IMR-90 (cell line): Measurements from ENCODE around the gene EML4. TPM values are rescaled to one million over a fixed set of nuclear protein-coding genes. Genes with fewer than 3 reads are reported as not detected.

Experiments used
- ATAC-seq: fragments of 200-7000 bp; cut with Tn5 transposase; 2 replicates; pipeline ENCODE4 v1.9.1; 2020; ENCODE audit warnings: low read depth, mild to moderate bottlenecking, moderate library complexity
- BruUV-seq: library from RNA; stranded (reverse); fragments of 400-500 nt; replicated peaks from 2 replicates; lab custom pipeline; 2021; lab: Mats Ljungman, UMichigan
- CTCF ChIA-PET: fragments of 300-600 bp; formaldehyde crosslinking; extraction: SDS; loops from one replicate; lab custom pipeline; 2021; ENCODE audit warnings: antibody characterized with exemption; lab: Yijun Ruan, JAX
- POLR2A ChIA-PET: fragments of 300-600 bp; sonication (Branson Sonifier 250); formaldehyde crosslinking; loops from one replicate; lab custom pipeline; 2022; ENCODE audit warnings: antibody characterized with exemption; ENCODE audit not compliant: unreplicated experiment; lab: Charles Lee
- DNase-seq: peaks from one replicate; pipeline ENCODE4 v3.0.0; 2013
- H2AFZ ChIP-seq: replicated peaks from 2 replicates; pipeline ENCODE3; 2013; ENCODE audit warnings: low read length, mild to moderate bottlenecking; ENCODE audit not compliant: poor library complexity
- H2AK5ac ChIP-seq: 2 replicates; pipeline ENCODE4 v1.6.1; 2013; ENCODE audit warnings: low read depth, low read length, inconsistent platforms
- H2AK9ac ChIP-seq: replicated peaks from 2 replicates; pipeline ENCODE3; 2013; ENCODE audit warnings: mild to moderate bottlenecking, low read depth, low read length, moderate library complexity; ENCODE audit not compliant: poor library complexity
- H2BK120ac ChIP-seq: 2 replicates; pipeline ENCODE4 v1.6.1; 2013; ENCODE audit warnings: low read depth, low read length, inconsistent platforms
- H2BK15ac ChIP-seq: 3 replicates; pipeline ENCODE4 v1.6.1; 2013; ENCODE audit warnings: low read depth, low read length, inconsistent platforms
- H2BK20ac ChIP-seq: 2 replicates; pipeline ENCODE4 v1.6.1; 2013; ENCODE audit warnings: low read depth, mild to moderate bottlenecking, inconsistent platforms, low read length, moderate library complexity
- H2BK5ac ChIP-seq: 2 replicates; pipeline ENCODE4 v1.6.1; 2013; ENCODE audit warnings: mild to moderate bottlenecking, low read depth, low read length, inconsistent platforms; ENCODE audit not compliant: poor library complexity, severe bottlenecking
- H3K14ac ChIP-seq: replicated peaks from 2 replicates; pipeline ENCODE4 v1.6.1; 2013; ENCODE audit warnings: low read depth, low read length, inconsistent platforms
- H3K18ac ChIP-seq: 2 replicates; pipeline ENCODE4 v1.6.1; 2013; ENCODE audit warnings: low read depth, low read length, control low read depth
- H3K23ac ChIP-seq: 2 replicates; pipeline ENCODE4 v1.6.1; 2013; ENCODE audit warnings: low read depth, low read length, inconsistent platforms
- H3K27ac ChIP-seq: 2 replicates; pipeline ENCODE4 v1.5.1; 2013; ENCODE audit warnings: mild to moderate bottlenecking, control low read depth, low read length; ENCODE audit not compliant: insufficient read depth
- H3K27me3 ChIP-seq: 2 replicates; pipeline ENCODE4 v1.6.1; 2013; ENCODE audit warnings: low read length; ENCODE audit not compliant: control insufficient read depth, insufficient read depth
- H3K36me3 ChIP-seq: 2 replicates; pipeline ENCODE4 v1.6.1; 2013; ENCODE audit warnings: low read length, mixed read lengths; ENCODE audit not compliant: control insufficient read depth, insufficient read depth
- H3K4ac ChIP-seq: 2 replicates; pipeline ENCODE4 v1.6.1; 2013; ENCODE audit warnings: low read depth, low read length, inconsistent platforms
- H3K4me1 ChIP-seq: 2 replicates; pipeline ENCODE4 v1.6.1; 2013; ENCODE audit warnings: low read length, mixed read lengths; ENCODE audit not compliant: control insufficient read depth, insufficient read depth
- H3K4me2 ChIP-seq: 2 replicates; pipeline ENCODE4 v1.6.1; 2013; ENCODE audit warnings: low read depth, mild to moderate bottlenecking, control low read depth, low read length, moderate library complexity
- H3K4me3 ChIP-seq: 2 replicates; pipeline ENCODE4 v1.5.1; 2013; ENCODE audit warnings: low read depth, mild to moderate bottlenecking, control low read depth, low read length, moderate library complexity; ENCODE audit not compliant: insufficient read depth
- H3K56ac ChIP-seq: 2 replicates; pipeline ENCODE4 v1.6.1; 2013; ENCODE audit warnings: low read length, inconsistent platforms; ENCODE audit not compliant: insufficient read depth; ENCODE audit errors: extremely low read depth
- H3K79me1 ChIP-seq, 2 experiments: 2 replicates each; pipeline ENCODE4 v1.6.1; 2013; ENCODE audit warnings: low read length in 2 of 2, inconsistent platforms in 1 of 2, low read depth in 1 of 2
- H3K9ac ChIP-seq: 2 replicates; pipeline ENCODE4 v1.6.1; 2013; ENCODE audit warnings: low read depth, low read length, control low read depth
- H3K9me1 ChIP-seq: 2 replicates; pipeline ENCODE4 v1.6.1; 2013; ENCODE audit warnings: low read length, inconsistent platforms; ENCODE audit not compliant: insufficient read depth
- H3K9me3 ChIP-seq: 2 replicates; pipeline ENCODE4 v1.6.1; 2013; ENCODE audit warnings: low read length; ENCODE audit not compliant: control insufficient read depth, insufficient read depth
- H4K20me1 ChIP-seq: 2 replicates; pipeline ENCODE4 v1.6.1; 2013; ENCODE audit warnings: low read length, inconsistent platforms; ENCODE audit not compliant: insufficient read depth
- H4K5ac ChIP-seq: 2 replicates; pipeline ENCODE4 v1.6.1; 2013; ENCODE audit warnings: mild to moderate bottlenecking, low read depth, low read length, control low read depth
- H4K8ac ChIP-seq, 2 experiments: 2 replicates each; pipeline ENCODE4 v1.6.1; 2013; ENCODE audit warnings: low read depth in 2 of 2, low read length in 2 of 2, control low read depth in 1 of 2, inconsistent platforms in 1 of 2
- H4K91ac ChIP-seq: 2 replicates; pipeline ENCODE4 v1.6.1; 2013; ENCODE audit warnings: low read depth, low read length, inconsistent platforms; ENCODE audit not compliant: insufficient read depth
- CEBPB ChIP-seq: IDR thresholded peaks from 2 replicates; pipeline ENCODE4 v1.6.1; 2012; ENCODE audit warnings: low read depth, low read length, improper control_type of control experiment
- CHD1 ChIP-seq: IDR thresholded peaks from 2 replicates; pipeline ENCODE4 v1.6.1; 2012; ENCODE audit warnings: low read depth, low read length, improper control_type of control experiment
- FOS ChIP-seq: fragments of 150-350 bp; IDR thresholded peaks from 2 replicates; pipeline ENCODE4 v1.6.1; 2016; ENCODE audit warnings: low read depth, low read length
- NFE2L2 ChIP-seq: fragments of 150-350 bp; IDR thresholded peaks from 2 replicates; pipeline ENCODE4 v1.6.1; 2016; ENCODE audit warnings: low read depth, mild to moderate bottlenecking, low read length
- POLR2A ChIP-seq: IDR thresholded peaks from 2 replicates; pipeline ENCODE4 v1.6.1; 2012; ENCODE audit warnings: mild to moderate bottlenecking, low read depth, low read length
- SMC3 ChIP-seq: fragments of 150-350 bp; IDR thresholded peaks from 2 replicates; pipeline ENCODE4 v1.6.1; 2016; ENCODE audit warnings: low read depth, mild to moderate bottlenecking, antibody characterized with exemption, low read length, moderate library complexity
- dilution Hi-C: fragments of 300-500 bp; cut with HindIII; formaldehyde crosslinking; loops from one replicate; pipeline ENCODE4 v1.14.3; 2018; ENCODE audit warnings: low sequenced_read_pairs; ENCODE audit not compliant: unreplicated experiment
- in situ Hi-C: fragments of 300-500 bp; cut with MboI; formaldehyde crosslinking; loops from 3 replicates; pipeline ENCODE4 v1.14.3; 2019; ENCODE audit warnings: low sequenced_read_pairs, inconsistent platforms, mixed read lengths
- intact Hi-C: fragments of 100-400 bp; cut with micrococcal nuclease; formaldehyde crosslinking; loops from 2 replicates; pipeline ENCODE4 v1.10.0; 2022
- polyA plus RNA-seq, 3 experiments: library from polyadenylated mRNA; depleted of rRNA; stranded (reverse); fragments of >200 nt; gene quantifications; 2 replicates each; pipeline ENCODE4 v1.2.3, GENCODE V29; 2012; ENCODE audit warnings: low replicate concordance in 1 of 3
- total RNA-seq: library from RNA; depleted of rRNA; stranded (reverse); fragments of >200 nt; gene quantifications from 2 replicates; pipeline ENCODE4 v1.2.3, GENCODE V29; 2012
- TF ChIP-seq, protein P1 (sequence below): fragments of 150-350 bp; IDR thresholded peaks from 2 replicates; pipeline ENCODE4 v1.6.1; 2016; ENCODE audit warnings: low read depth, mild to moderate bottlenecking, low read length, moderate library complexity, borderline replicate concordance
- TF ChIP-seq, protein P2 (sequence below): fragments of 150-350 bp; IDR thresholded peaks from 2 replicates; pipeline ENCODE4 v1.6.1; 2017; ENCODE audit warnings: mild to moderate bottlenecking, antibody characterized with exemption, low read length, low read depth

Gene EML4
- total and polyA plus RNA-seq, 2 of the 4 experiments (the other 2 are of a cell fraction), result 29.7 to 73.7 TPM

DNA sequence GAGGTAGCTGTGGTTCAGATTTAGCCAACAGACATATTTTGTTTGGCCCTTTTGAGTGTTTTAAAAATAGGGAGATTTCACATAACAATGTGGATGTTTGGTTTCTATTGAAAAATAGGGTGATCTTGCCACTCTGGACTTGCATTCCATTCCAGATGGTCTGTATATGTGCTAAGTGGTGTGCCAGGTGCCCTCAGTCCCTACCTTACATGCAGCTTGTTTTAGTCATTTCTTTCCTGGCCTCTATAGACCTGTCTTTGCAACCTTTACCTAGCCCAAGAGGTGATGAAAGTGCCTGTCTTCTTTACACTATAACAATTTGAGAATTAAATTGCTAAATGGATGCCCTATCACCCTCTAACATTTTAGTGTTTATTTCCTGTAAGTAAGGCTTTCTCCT is 11.1 kb downstream of the EML4 start:
- Histone ChIP-seq H3K4me3 (no peak overlapping the region), H3K18ac (no peak overlapping the region), H3K56ac (no peak overlapping the region), H3K9me1 (peaks cover 7% of the 10 kb centered on the region), H2BK20ac (no peak overlapping the region), H3K23ac (no peak overlapping the region; the same call in 1 of the 2 replicates), H3K9me3 (no peaks in the 10 kb centered on the region), H3K4ac (no peak overlapping the region), H3K36me3 (peaks cover 1% of the 10 kb centered on the region; the same call in 1 of the 2 replicates), H2AK9ac (no peak overlapping the region), H3K27ac (no peak overlapping the region), H2AK5ac (no peak overlapping the region), H2AFZ (no peak overlapping the region), H4K8ac (no peak overlapping the region), H4K20me1 (peaks cover 20% of the 10 kb centered on the region; the same call in 1 of the 2 replicates), H3K79me1 (peaks cover 29 to 73% of the 10 kb centered on the region in 2 experiments), H4K5ac (no peak overlapping the region), H2BK5ac (no peak overlapping the region), H3K27me3 (no peaks in the 10 kb centered on the region), H3K4me2 (no peak overlapping the region), H3K9ac (no peak overlapping the region), H2BK15ac (no peak overlapping the region), H3K14ac (no peak overlapping the region), H4K91ac (no peak overlapping the region), H3K4me1 (peaks cover 14% of the 10 kb centered on the region), H2BK120ac (no peak overlapping the region)
- CTCF ChIA-PET, result interaction anchor here (1.8 kb wide), 1 partner anchor 16 kb away, joined by 5 read pairs; no protein-coding TSS in a partner anchor
- TF ChIP-seq NFE2L2 (no peak), FOS (no peak), CEBPB (no peak), POLR2A (no peak), SMC3 (no peak), CHD1 (no peak)
- TF ChIP-seq, protein P1, sequence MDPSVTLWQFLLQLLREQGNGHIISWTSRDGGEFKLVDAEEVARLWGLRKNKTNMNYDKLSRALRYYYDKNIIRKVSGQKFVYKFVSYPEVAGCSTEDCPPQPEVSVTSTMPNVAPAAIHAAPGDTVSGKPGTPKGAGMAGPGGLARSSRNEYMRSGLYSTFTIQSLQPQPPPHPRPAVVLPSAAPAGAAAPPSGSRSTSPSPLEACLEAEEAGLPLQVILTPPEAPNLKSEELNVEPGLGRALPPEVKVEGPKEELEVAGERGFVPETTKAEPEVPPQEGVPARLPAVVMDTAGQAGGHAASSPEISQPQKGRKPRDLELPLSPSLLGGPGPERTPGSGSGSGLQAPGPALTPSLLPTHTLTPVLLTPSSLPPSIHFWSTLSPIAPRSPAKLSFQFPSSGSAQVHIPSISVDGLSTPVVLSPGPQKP, result no peak
- TF ChIP-seq, protein P2, sequence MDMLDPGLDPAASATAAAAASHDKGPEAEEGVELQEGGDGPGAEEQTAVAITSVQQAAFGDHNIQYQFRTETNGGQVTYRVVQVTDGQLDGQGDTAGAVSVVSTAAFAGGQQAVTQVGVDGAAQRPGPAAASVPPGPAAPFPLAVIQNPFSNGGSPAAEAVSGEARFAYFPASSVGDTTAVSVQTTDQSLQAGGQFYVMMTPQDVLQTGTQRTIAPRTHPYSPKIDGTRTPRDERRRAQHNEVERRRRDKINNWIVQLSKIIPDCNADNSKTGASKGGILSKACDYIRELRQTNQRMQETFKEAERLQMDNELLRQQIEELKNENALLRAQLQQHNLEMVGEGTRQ, result no peak
- DNase-seq, result no peak
- dilution Hi-C loops (no loop called here), intact Hi-C loops (no loop called here), in situ Hi-C loops (no loop called here)
- POLR2A ChIA-PET, result no interaction called here
- BruUV-seq, result no TSS peak
- ATAC-seq, result no peak
